Nucleus accumbens (tissue), 56 donors: ENCODE data around the gene NOXA1.

Experiments used
- DNase-seq, 56 donors: peaks; one replicate each; lab custom pipeline; 2025; lab: John Stamatoyannopoulos, UW

Gene NOXA1

GRCh38 chr9:137421838-137422603 is 1.2 kb upstream of the NOXA1 start:
- DNase-seq, result no peak

GRCh38 chr9:137423514-137424291 is 510 bp downstream of the NOXA1 start:
- DNase-seq, result peak in 1 of 56 donors; percentile 17

- no peak for DNase-seq
These were observed 3.0 kb downstream of the NOXA1 start for GRCh38 chr9:137426018-137426681.

- DNase-seq, result no peak
These were observed 4.5 kb downstream of the NOXA1 start for GRCh38 chr9:137427454-137428310.

- DNase-seq, result no peak
These were observed 5.1 kb downstream of the NOXA1 start for GRCh38 chr9:137428311-137428630.

- DNase-seq, result no peak
These were observed 5.8 kb downstream of the NOXA1 start for GRCh38 chr9:137428841-137429545.

- DNase-seq, result no peak
These were observed 6.3 kb downstream of the NOXA1 start for GRCh38 chr9:137429546-137429890.

GRCh38 chr9:137429974-137430722 is 7.0 kb downstream of the NOXA1 start:
- no peak for DNase-seq

- no peak for DNase-seq
These were observed 7.7 kb downstream of the NOXA1 start for GRCh38 chr9:137430723-137431415.

- DNase-seq, result no peak
These were observed 8.3 kb downstream of the NOXA1 start for GRCh38 chr9:137431416-137431931.

- DNase-seq, result no peak
These were observed 9.6 kb downstream of the NOXA1 start for GRCh38 chr9:137432687-137433348.

GRCh38 chr9:137433349-137433915 is 10.2 kb downstream of the NOXA1 start:
- DNase-seq, result no peak

GRCh38 chr9:137433916-137434431 is 10.8 kb downstream of the NOXA1 start:
- DNase-seq, result no peak

- DNase-seq, result no peak
These were observed 11.5 kb downstream of the NOXA1 start for GRCh38 chr9:137434498-137435380.

GRCh38 chr9:137435381-137435891 is 12.2 kb downstream of the NOXA1 start:
- DNase-seq, result no peak
